PC-3 (cell line): ENCODE data around the gene MED14. TPM values are rescaled to one million over a fixed set of nuclear protein-coding genes. Genes with fewer than 3 reads are reported as not detected.

Source experiments
- ATAC-seq: fragments of 200-7000 bp; cut with Tn5 transposase; 2 replicates; pipeline ENCODE4 v1.9.1; 2020; ENCODE audit warnings: mild to moderate bottlenecking, moderate library complexity
- BruUV-seq: library from RNA; stranded (reverse); fragments of 400-500 nt; replicated peaks from 2 replicates; lab custom pipeline; 2021; lab: Mats Ljungman, UMichigan
- CTCF ChIA-PET: fragments of 300-600 bp; sonication (Branson Sonifier 250); formaldehyde crosslinking; loops from one replicate; lab custom pipeline; 2022; ENCODE audit warnings: antibody characterized with exemption; lab: Charles Lee
- POLR2A ChIA-PET: fragments of 300-600 bp; sonication (Branson Sonifier 250); formaldehyde crosslinking; loops from one replicate; lab custom pipeline; 2022; ENCODE audit warnings: antibody characterized with exemption; ENCODE audit not compliant: unreplicated experiment; lab: Charles Lee
- DNase-seq: peaks from one replicate; pipeline ENCODE4 v3.0.0-alpha.2; 2015
- H2AFZ ChIP-seq: fragments of 300-600 bp; sonication (generic); 2 replicates; pipeline ENCODE4 v1.6.0; 2016; ENCODE audit warnings: antibody characterized with exemption, low read length
- H3F3A ChIP-seq: fragments of 300-600 bp; sonication (generic); one replicate; pipeline ENCODE4 v1.6.0; 2017; ENCODE audit warnings: antibody characterized with exemption, low read length, control low read depth, mild to moderate bottlenecking; ENCODE audit not compliant: unreplicated experiment
- H3K27ac ChIP-seq: fragments of 300-600 bp; sonication (generic); 2 replicates; pipeline ENCODE4 v1.5.1; 2016; ENCODE audit warnings: mild to moderate bottlenecking, low read length
- H3K27me3 ChIP-seq: fragments of 300-600 bp; sonication (generic); 2 replicates; pipeline ENCODE4 v1.6.1; 2016; ENCODE audit warnings: low read length, mixed read lengths
- H3K36me3 ChIP-seq: fragments of 300-600 bp; sonication (generic); 2 replicates; pipeline ENCODE4 v1.6.1; 2016; ENCODE audit warnings: low read depth, mixed run types, low read length, mixed read lengths
- H3K4me1 ChIP-seq: fragments of 300-600 bp; sonication (generic); 2 replicates; pipeline ENCODE4 v1.5.1; 2016; ENCODE audit warnings: low read length; ENCODE audit not compliant: insufficient read depth
- H3K4me2 ChIP-seq: fragments of 300-600 bp; sonication (generic); 2 replicates; pipeline ENCODE4 v1.6.0; 2016; ENCODE audit warnings: low read length
- H3K4me3 ChIP-seq: fragments of 300-600 bp; sonication (generic); 2 replicates; pipeline ENCODE4 v1.5.1; 2016; ENCODE audit warnings: mild to moderate bottlenecking, low read length, mixed read lengths
- H3K79me2 ChIP-seq: fragments of 300-600 bp; sonication (generic); 2 replicates; pipeline ENCODE4 v1.6.1; 2017; ENCODE audit warnings: low read length, mixed read lengths
- H3K9ac ChIP-seq: fragments of 300-600 bp; sonication (generic); 2 replicates; pipeline ENCODE4 v1.6.0; 2016; ENCODE audit warnings: mild to moderate bottlenecking, low read length
- H3K9me2 ChIP-seq: fragments of 300-600 bp; sonication (generic); replicated peaks from 2 replicates; pipeline ENCODE4 v1.6.1; 2016; ENCODE audit warnings: mixed run types, low read length, mixed read lengths
- H3K9me3 ChIP-seq: fragments of 300-600 bp; sonication (generic); 2 replicates; pipeline ENCODE4 v1.6.1; 2016; ENCODE audit warnings: low read length, mixed read lengths
- H4K20me1 ChIP-seq: fragments of 300-600 bp; sonication (generic); 2 replicates; pipeline ENCODE4 v1.6.1; 2016; ENCODE audit warnings: low read length, mixed read lengths
- CTCF ChIP-seq: fragments of 300-600 bp; sonication (generic); conservative IDR thresholded peaks from 2 replicates; pipeline ENCODE4 v1.5.1; 2017; ENCODE audit warnings: antibody characterized with exemption, low read depth, mild to moderate bottlenecking, low read length
- EZH2 ChIP-seq: fragments of 300-600 bp; sonication (generic); IDR thresholded peaks from one replicate; pipeline ENCODE4 v1.6.1; 2017; ENCODE audit warnings: antibody characterized with exemption, mild to moderate bottlenecking, low read length; ENCODE audit not compliant: unreplicated experiment
- EZH2phosphoT487 ChIP-seq: fragments of 300-600 bp; sonication (generic); IDR thresholded peaks from 2 replicates; pipeline ENCODE4 v1.6.1; 2018; ENCODE audit warnings: mild to moderate bottlenecking, antibody characterized with exemption, low read length, borderline replicate concordance
- intact Hi-C: fragments of 100-400 bp; cut with micrococcal nuclease; formaldehyde crosslinking; loops from 2 replicates; pipeline ENCODE4 v1.9.0; 2023
- total RNA-seq: library from RNA; depleted of rRNA; stranded (reverse); fragments of >200 nt; gene quantifications from 2 replicates; pipeline ENCODE4 v1.2.3, GENCODE V29; 2014

Gene MED14
- total RNA-seq, 1 experiment from 2014 or later = 44.7 TPM

GRCh38 chrX:40761762-40762161 is 26.4 kb upstream of the MED14 start:
- Histone ChIP-seq H3K4me3 (no peak overlapping the region), H4K20me1 (no peaks in the 10 kb centered on the region), H3K9me2 (no peaks in the 10 kb centered on the region), H3K9ac (no peak overlapping the region), H3K4me1 (no peaks in the 10 kb centered on the region), H3K27me3 (no peaks in the 10 kb centered on the region), H3K36me3 (no peaks in the 10 kb centered on the region), H3K27ac (no peak overlapping the region), H3F3A (no peaks in the 10 kb centered on the region), H3K9me3 (no peaks in the 10 kb centered on the region), H3K79me2 (no peaks in the 10 kb centered on the region), H3K4me2 (no peak overlapping the region), H2AFZ (no peak overlapping the region)
- ChIA-PET POLR2A (no interaction called here), CTCF (no interaction called here)
- ATAC-seq (no peak), DNase-seq (no peak)
- BruUV-seq = no TSS peak
- TF ChIP-seq EZH2 = no peak
- TF ChIP-seq EZH2phosphoT487 = no peak
- no peak for TF ChIP-seq CTCF
- intact Hi-C loops = no loop called here

GRCh38 chrX:40759374-40759773 is 24.0 kb upstream of the MED14 start:
- BruUV-seq = no TSS peak
- no peaks in the 10 kb centered on the region for H3K36me3 ChIP-seq
- H3K4me1 ChIP-seq = no peaks in the 10 kb centered on the region
- H3F3A ChIP-seq = no peaks in the 10 kb centered on the region
- no peaks in the 10 kb centered on the region for H3K27me3 ChIP-seq
- no peak overlapping the region for H2AFZ ChIP-seq
- DNase-seq (no peak), ATAC-seq (no peak)
- H3K79me2 ChIP-seq = no peaks in the 10 kb centered on the region
- H3K4me3 ChIP-seq = no peak overlapping the region
- H3K9me2 ChIP-seq = no peaks in the 10 kb centered on the region
- POLR2A ChIA-PET = no interaction called here
- no peak for TF ChIP-seq EZH2phosphoT487
- no peak for TF ChIP-seq EZH2
- H4K20me1 ChIP-seq = no peaks in the 10 kb centered on the region
- CTCF ChIA-PET = no interaction called here
- H3K9ac ChIP-seq = no peak overlapping the region
- H3K4me2 ChIP-seq = no peak overlapping the region
- H3K27ac ChIP-seq = no peak overlapping the region
- intact Hi-C loops = no loop called here
- no peaks in the 10 kb centered on the region for H3K9me3 ChIP-seq

DNA sequence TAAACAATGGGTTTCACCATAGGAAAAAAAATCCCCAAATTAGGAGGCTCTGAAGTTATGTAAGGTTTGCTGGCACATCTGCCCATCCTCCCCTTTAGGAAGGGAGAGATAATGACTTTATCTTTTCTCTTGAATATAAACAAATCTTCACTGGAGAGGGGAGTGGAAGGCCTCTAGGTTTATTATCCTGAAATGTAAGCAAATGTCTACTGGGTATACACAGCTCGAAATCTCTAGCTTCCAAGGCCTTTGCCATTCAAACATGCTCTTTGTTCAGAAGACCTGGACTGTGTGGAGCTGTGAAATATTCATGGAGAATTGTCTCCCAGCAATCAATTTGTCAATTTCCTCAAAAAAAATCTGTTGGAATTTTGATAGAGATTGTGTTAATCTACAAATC is 21.7 kb upstream of the MED14 start:
- no peak for DNase-seq
- no peak overlapping the region for H2AFZ ChIP-seq
- no peaks in the 10 kb centered on the region for H3K79me2 ChIP-seq
- no peaks in the 10 kb centered on the region for H3K9me2 ChIP-seq
- no peaks in the 10 kb centered on the region for H3K9me3 ChIP-seq
- ChIA-PET CTCF (no interaction called here), POLR2A (no interaction called here)
- H3K9ac ChIP-seq = no peak overlapping the region
- H3K27ac ChIP-seq = no peak overlapping the region
- H3K36me3 ChIP-seq = no peaks in the 10 kb centered on the region
- BruUV-seq = no TSS peak
- TF ChIP-seq CTCF (no peak), EZH2phosphoT487 (no peak), EZH2 (no peak)
- H4K20me1 ChIP-seq = no peaks in the 10 kb centered on the region
- intact Hi-C loops = no loop called here
- no peaks in the 10 kb centered on the region for H3F3A ChIP-seq
- no peak for ATAC-seq
- H3K27me3 ChIP-seq = no peaks in the 10 kb centered on the region
- no peaks in the 10 kb centered on the region for H3K4me1 ChIP-seq
- no peak overlapping the region for H3K4me2 ChIP-seq
- no peak overlapping the region for H3K4me3 ChIP-seq
